Measurements from ENCODE around the gene LLCFC1. TPM values are rescaled to one million over a fixed set of nuclear protein-coding genes. Genes with fewer than 3 reads are reported as not detected.

The LLCFC1 gene
- total RNA-seq, 4 donors from 2014 or later: not detected

DNA sequence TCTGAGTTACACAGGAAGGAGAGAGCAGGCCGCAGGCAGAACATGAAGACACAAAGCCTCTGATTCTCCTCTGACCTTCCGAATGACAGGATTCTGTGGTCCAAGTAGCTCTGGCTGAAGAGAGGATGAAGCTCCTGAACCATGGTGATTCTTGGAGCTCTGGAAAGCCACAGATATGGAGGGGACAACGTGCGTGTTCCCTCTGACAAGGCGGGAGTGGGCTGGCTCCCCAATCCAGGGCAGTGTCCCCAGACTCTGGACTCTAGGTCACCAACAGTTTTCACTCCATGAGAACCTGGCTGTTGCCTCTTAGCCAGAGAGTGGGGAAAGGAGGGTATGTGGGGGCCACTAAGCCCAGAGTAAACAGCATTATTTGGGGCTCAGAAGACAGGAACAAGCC is 46.3 kb upstream of the LLCFC1 start:
- no peak for TF ChIP-seq EP300 (IDR thresholded peaks at IDR 0.05)
- no peak for TF ChIP-seq POLR2A (IDR thresholded peaks at IDR 0.05)
- TF ChIP-seq, protein P1, sequence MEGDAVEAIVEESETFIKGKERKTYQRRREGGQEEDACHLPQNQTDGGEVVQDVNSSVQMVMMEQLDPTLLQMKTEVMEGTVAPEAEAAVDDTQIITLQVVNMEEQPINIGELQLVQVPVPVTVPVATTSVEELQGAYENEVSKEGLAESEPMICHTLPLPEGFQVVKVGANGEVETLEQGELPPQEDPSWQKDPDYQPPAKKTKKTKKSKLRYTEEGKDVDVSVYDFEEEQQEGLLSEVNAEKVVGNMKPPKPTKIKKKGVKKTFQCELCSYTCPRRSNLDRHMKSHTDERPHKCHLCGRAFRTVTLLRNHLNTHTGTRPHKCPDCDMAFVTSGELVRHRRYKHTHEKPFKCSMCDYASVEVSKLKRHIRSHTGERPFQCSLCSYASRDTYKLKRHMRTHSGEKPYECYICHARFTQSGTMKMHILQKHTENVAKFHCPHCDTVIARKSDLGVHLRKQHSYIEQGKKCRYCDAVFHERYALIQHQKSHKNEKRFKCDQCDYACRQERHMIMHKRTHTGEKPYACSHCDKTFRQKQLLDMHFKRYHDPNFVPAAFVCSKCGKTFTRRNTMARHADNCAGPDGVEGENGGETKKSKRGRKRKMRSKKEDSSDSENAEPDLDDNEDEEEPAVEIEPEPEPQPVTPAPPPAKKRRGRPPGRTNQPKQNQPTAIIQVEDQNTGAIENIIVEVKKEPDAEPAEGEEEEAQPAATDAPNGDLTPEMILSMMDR (IDR thresholded peaks at IDR 0.05): no peak
- no peak for TF ChIP-seq POLR2AphosphoS5 (IDR thresholded peaks at IDR 0.05)
- no peaks in the 10 kb centered on the region for H3K9me3 ChIP-seq
- no peak for ATAC-seq
- no peak overlapping the region for H3K27ac ChIP-seq
- no peak overlapping the region for H3K4me3 ChIP-seq
- WGBS, 2 donors (ENCODE audit: low coverage in 1 of 2): 75 to 100% methylated on average over 1 to 3 of the region's 5 CpGs
- H3K27me3 ChIP-seq: peaks cover 42% of the 10 kb centered on the region
- H3K36me3 ChIP-seq: no peaks in the 10 kb centered on the region
- H3K4me1 ChIP-seq: no peaks in the 10 kb centered on the region

- no peaks in the 10 kb centered on the region for H3K36me3 ChIP-seq
- ATAC-seq: no peak
- H3K27me3 ChIP-seq: peaks cover 35% of the 10 kb centered on the region
- H3K27ac ChIP-seq: no peak overlapping the region
- H3K9me3 ChIP-seq: no peaks in the 10 kb centered on the region
- no peaks in the 10 kb centered on the region for H3K4me1 ChIP-seq
- no peak for TF ChIP-seq POLR2A (IDR thresholded peaks at IDR 0.05)
- no peak for TF ChIP-seq POLR2AphosphoS5 (IDR thresholded peaks at IDR 0.05)
- TF ChIP-seq, protein P1 (IDR thresholded peaks at IDR 0.05): no peak
- TF ChIP-seq EP300 (IDR thresholded peaks at IDR 0.05): no peak
- no peak overlapping the region for H3K4me3 ChIP-seq
- 39 to 53% methylated on average over 4 to 8 of the region's 12 CpGs for WGBS, 2 donors (ENCODE audit: low coverage in 1 of 2)
These were observed 44.9 kb upstream of the LLCFC1 start for GRCh38 chr7:142894112-142894984.

DNA sequence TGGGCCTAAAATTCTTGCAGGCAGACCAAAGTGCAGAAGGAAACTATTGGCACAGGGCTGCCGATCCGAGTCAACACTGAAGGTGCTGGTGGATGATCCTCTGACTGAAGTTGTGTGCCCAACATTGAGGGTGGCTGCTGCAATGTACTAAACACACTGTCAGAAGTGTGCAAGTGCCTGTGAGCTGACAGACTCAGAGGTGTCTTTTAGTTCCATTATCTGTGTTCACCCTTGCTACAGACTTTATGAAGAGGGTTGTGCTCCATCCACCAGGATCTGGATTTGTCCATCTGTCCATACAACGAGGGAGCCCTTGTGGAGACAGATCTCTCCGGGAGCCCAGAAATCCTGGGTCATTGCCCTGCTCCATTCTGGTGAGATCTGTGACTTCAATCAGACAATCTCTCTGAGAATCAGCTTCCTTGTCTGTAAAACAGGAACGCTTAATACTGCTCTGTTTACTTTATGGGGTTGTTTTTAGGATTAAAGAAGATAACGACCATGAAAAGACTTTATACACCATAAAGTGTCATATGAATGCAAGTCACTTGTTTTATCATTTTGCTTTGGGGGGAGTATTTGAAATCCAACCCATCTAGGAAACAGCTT is 44.2 kb upstream of the LLCFC1 start:
- no peaks in the 10 kb centered on the region for H3K9me3 ChIP-seq
- no peaks in the 10 kb centered on the region for H3K4me1 ChIP-seq
- TF ChIP-seq POLR2A (IDR thresholded peaks at IDR 0.05) (no peak), EP300 (IDR thresholded peaks at IDR 0.05) (no peak), POLR2AphosphoS5 (IDR thresholded peaks at IDR 0.05) (no peak)
- TF ChIP-seq, protein P1 (IDR thresholded peaks at IDR 0.05): no peak
- no peaks in the 10 kb centered on the region for H3K36me3 ChIP-seq
- peaks cover 35% of the 10 kb centered on the region for H3K27me3 ChIP-seq
- ATAC-seq: no peak
- no peak overlapping the region for H3K4me3 ChIP-seq
- WGBS, 2 donors (ENCODE audit: low coverage in 1 of 2): 30 to 55% methylated on average over 4 of the region's 6 CpGs
- no peak overlapping the region for H3K27ac ChIP-seq

DNA sequence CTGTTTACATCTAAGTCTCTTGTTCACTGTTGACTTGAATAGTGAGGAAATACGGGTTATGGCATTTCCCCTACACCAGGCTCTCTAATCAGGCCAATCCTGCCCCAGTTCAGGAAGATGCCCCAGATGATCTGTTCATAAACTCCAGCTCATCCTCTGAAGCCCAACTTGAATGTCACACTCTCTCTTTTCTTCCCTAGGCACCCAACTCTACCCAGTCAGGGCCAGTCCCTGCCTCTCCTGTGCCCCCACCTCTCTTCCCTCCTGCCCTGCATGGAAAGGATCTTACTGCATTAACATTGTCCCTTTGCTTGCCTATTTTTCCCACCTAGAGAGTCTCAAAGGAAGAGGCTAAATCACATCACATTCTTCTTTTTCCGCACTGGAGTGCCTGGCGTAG is 43.1 kb upstream of the LLCFC1 start:
- H3K27ac ChIP-seq: no peak overlapping the region
- H3K9me3 ChIP-seq: no peaks in the 10 kb centered on the region
- 57 to 71% methylated on average over 1 to 3 of the region's 3 CpGs for WGBS, 2 donors (ENCODE audit: low coverage in 1 of 2)
- no peaks in the 10 kb centered on the region for H3K36me3 ChIP-seq
- TF ChIP-seq EP300 (IDR thresholded peaks at IDR 0.05): no peak
- TF ChIP-seq, protein P1 (IDR thresholded peaks at IDR 0.05): no peak
- no peak for TF ChIP-seq POLR2AphosphoS5 (IDR thresholded peaks at IDR 0.05)
- TF ChIP-seq POLR2A (IDR thresholded peaks at IDR 0.05): no peak
- no peaks in the 10 kb centered on the region for H3K4me1 ChIP-seq
- no peak overlapping the region for H3K4me3 ChIP-seq
- no peak for ATAC-seq
- peaks cover 30% of the 10 kb centered on the region for H3K27me3 ChIP-seq
